Stimulated activated naive CD8-positive, alpha-beta T cell treated with anti-CD3 and anti-CD28 coated beads, Interleukin-15, Interleukin-2, amounts not matched to agents 100 ng/mL and 50 ng/mL, for 24 hours (primary cell): ENCODE data around the gene PPT2.

Experiments used
- H3K27ac Mint-ChIP-seq: one replicate; pipeline ENCODE4 v1.8.0; 2021; ENCODE audit warnings: mild to moderate bottlenecking, mixed read lengths
- H3K27me3 Mint-ChIP-seq: one replicate; pipeline ENCODE4 v1.8.0; 2021; ENCODE audit warnings: mixed read lengths
- H3K36me3 Mint-ChIP-seq: one replicate; pipeline ENCODE4 v1.8.0; 2021; ENCODE audit warnings: low read depth, mixed read lengths
- H3K4me1 Mint-ChIP-seq: one replicate; pipeline ENCODE4 v1.8.0; 2021; ENCODE audit warnings: low read depth, mixed read lengths
- H3K4me3 Mint-ChIP-seq: one replicate; pipeline ENCODE4 v1.8.0; 2021; ENCODE audit warnings: mild to moderate bottlenecking, mixed read lengths
- H3K9me3 Mint-ChIP-seq: one replicate; pipeline ENCODE4 v1.8.0; 2021; ENCODE audit warnings: mixed read lengths

Gene PPT2

GRCh38 chr6:32153564-32154513, at the start of gene PPT2:
PPT2 (plus strand) TSS chr6:32154141; CDS start chr6:32154595, 454 bp downstream.
- peaks cover 20% of the 10 kb centered on the region for H3K27me3 Mint-ChIP-seq
- no peaks in the 10 kb centered on the region for H3K9me3 Mint-ChIP-seq
- H3K4me3 Mint-ChIP-seq: peak within 1 kb of the TSS; percentile 95
- H3K4me1 Mint-ChIP-seq: peaks cover 54% of the 10 kb centered on the region
- H3K27ac Mint-ChIP-seq: peak within 1 kb of the TSS; percentile 91
- H3K36me3 Mint-ChIP-seq: peaks cover 20% of the 10 kb centered on the region

GRCh38 chr6:32105433-32105832, 48.5 kb upstream of the PPT2 start:
- Mint-ChIP-seq H3K4me1 (peaks cover 20% of the 10 kb centered on the region), H3K9me3 (no peaks in the 10 kb centered on the region), H3K27me3 (peaks cover 35% of the 10 kb centered on the region), H3K36me3 (no peaks in the 10 kb centered on the region), H3K4me3 (no peak overlapping the region), H3K27ac (no peak overlapping the region)

- Mint-ChIP-seq H3K27me3 (peaks cover 32% of the 10 kb centered on the region), H3K4me1 (peaks cover 20% of the 10 kb centered on the region), H3K36me3 (no peaks in the 10 kb centered on the region), H3K9me3 (no peaks in the 10 kb centered on the region), H3K27ac (no peak overlapping the region), H3K4me3 (no peak overlapping the region)
Measured at GRCh38 chr6:32107406-32107805, 46.5 kb upstream of the PPT2 start.

- Mint-ChIP-seq H3K4me1 (peaks cover 20% of the 10 kb centered on the region), H3K27me3 (peaks cover 32% of the 10 kb centered on the region), H3K27ac (no peak overlapping the region), H3K4me3 (no peak overlapping the region), H3K36me3 (no peaks in the 10 kb centered on the region), H3K9me3 (no peaks in the 10 kb centered on the region)
Measured at GRCh38 chr6:32108094-32108627, 45.8 kb upstream of the PPT2 start.

GRCh38 chr6:32108727-32109113, 45.2 kb upstream of the PPT2 start:
- H3K27me3 Mint-ChIP-seq: peaks cover 32% of the 10 kb centered on the region
- peaks cover 20% of the 10 kb centered on the region for H3K4me1 Mint-ChIP-seq
- no peak overlapping the region for H3K27ac Mint-ChIP-seq
- H3K36me3 Mint-ChIP-seq: no peaks in the 10 kb centered on the region
- no peak overlapping the region for H3K4me3 Mint-ChIP-seq
- no peaks in the 10 kb centered on the region for H3K9me3 Mint-ChIP-seq

- Mint-ChIP-seq H3K4me1 (peaks cover 20% of the 10 kb centered on the region), H3K27ac (peak within 1 kb of the TSS; percentile 15), H3K4me3 (no peak within 1 kb of the TSS), H3K27me3 (peaks cover 28% of the 10 kb centered on the region), H3K36me3 (no peaks in the 10 kb centered on the region), H3K9me3 (no peaks in the 10 kb centered on the region)
Measured at GRCh38 chr6:32109114-32109764, 44.7 kb upstream of the PPT2 start, which contains the start of gene TNXB. TNXB (minus strand) TSS chr6:32109338; CDS start chr6:32098198, 11,140 bp downstream.

GRCh38 chr6:32109765-32110160, 44.2 kb upstream of the PPT2 start:
- Mint-ChIP-seq H3K4me1 (peaks cover 20% of the 10 kb centered on the region), H3K4me3 (no peak overlapping the region), H3K27me3 (peaks cover 27% of the 10 kb centered on the region), H3K36me3 (peaks cover 1% of the 10 kb centered on the region), H3K27ac (peak overlapping the region; percentile 15), H3K9me3 (no peaks in the 10 kb centered on the region)

- Mint-ChIP-seq H3K4me3 (no peak overlapping the region), H3K36me3 (peaks cover 5% of the 10 kb centered on the region), H3K4me1 (peaks cover 20% of the 10 kb centered on the region), H3K27me3 (peaks cover 25% of the 10 kb centered on the region), H3K27ac (no peak overlapping the region), H3K9me3 (no peaks in the 10 kb centered on the region)
Measured at GRCh38 chr6:32110632-32111031, 43.3 kb upstream of the PPT2 start.

GRCh38 chr6:32111424-32112066, 42.4 kb upstream of the PPT2 start:
- no peak overlapping the region for H3K4me3 Mint-ChIP-seq
- H3K36me3 Mint-ChIP-seq: peaks cover 10% of the 10 kb centered on the region
- H3K9me3 Mint-ChIP-seq: no peaks in the 10 kb centered on the region
- peaks cover 20% of the 10 kb centered on the region for H3K27me3 Mint-ChIP-seq
- H3K4me1 Mint-ChIP-seq: peaks cover 20% of the 10 kb centered on the region
- H3K27ac Mint-ChIP-seq: no peak overlapping the region

GRCh38 chr6:32112431-32112980, 41.4 kb upstream of the PPT2 start:
- Mint-ChIP-seq H3K4me3 (no peak overlapping the region), H3K9me3 (no peaks in the 10 kb centered on the region)

GRCh38 chr6:32113386-32114352, 40.3 kb upstream of the PPT2 start:
- H3K9me3 Mint-ChIP-seq: no peaks in the 10 kb centered on the region
- no peak overlapping the region for H3K4me3 Mint-ChIP-seq
- no peak overlapping the region for H3K27ac Mint-ChIP-seq
- H3K27me3 Mint-ChIP-seq: peaks cover 3% of the 10 kb centered on the region
- H3K36me3 Mint-ChIP-seq: peaks cover 18% of the 10 kb centered on the region
- H3K4me1 Mint-ChIP-seq: peaks cover 5% of the 10 kb centered on the region

More at GRCh38 chr6:32112431-32112980, 41.4 kb upstream of the PPT2 start:
- H3K27ac Mint-ChIP-seq: no peak overlapping the region
- H3K4me1 Mint-ChIP-seq: peaks cover 17% of the 10 kb centered on the region
- H3K27me3 Mint-ChIP-seq: peaks cover 13% of the 10 kb centered on the region
- H3K36me3 Mint-ChIP-seq: peaks cover 15% of the 10 kb centered on the region

- Mint-ChIP-seq H3K9me3 (no peaks in the 10 kb centered on the region), H3K4me3 (no peak overlapping the region), H3K36me3 (peaks cover 29% of the 10 kb centered on the region), H3K27me3 (no peaks in the 10 kb centered on the region), H3K27ac (no peak overlapping the region), H3K4me1 (peaks cover 3% of the 10 kb centered on the region)
Measured at GRCh38 chr6:32114796-32115195, 39.1 kb upstream of the PPT2 start.

GRCh38 chr6:32115623-32116022, 38.3 kb upstream of the PPT2 start:
- Mint-ChIP-seq H3K36me3 (peaks cover 32% of the 10 kb centered on the region), H3K27me3 (no peaks in the 10 kb centered on the region), H3K4me3 (no peak overlapping the region)

More at GRCh38 chr6:32115623-32116022, 38.3 kb upstream of the PPT2 start:
- no peaks in the 10 kb centered on the region for H3K9me3 Mint-ChIP-seq
- H3K4me1 Mint-ChIP-seq: peaks cover 3% of the 10 kb centered on the region
- H3K27ac Mint-ChIP-seq: no peak overlapping the region
